Osteoblast (primary cell): ENCODE data around the gene TCF4. TPM values are rescaled to one million over a fixed set of nuclear protein-coding genes. Genes with fewer than 3 reads are reported as not detected.

ENCODE experiments used
- DNase-seq: peaks from one replicate; pipeline ENCODE4 v3.0.0; 2011; ENCODE audit warnings: low spot score, mixed read lengths; ENCODE audit not compliant: insufficient read length; ENCODE audit errors: missing footprints
- H2AFZ ChIP-seq: 2 replicates; pipeline ENCODE4 v1.6.0; 2011; ENCODE audit warnings: mild to moderate bottlenecking, low read length
- H3K27ac ChIP-seq: 2 replicates; pipeline ENCODE4 v1.5.1; 2011; ENCODE audit warnings: mild to moderate bottlenecking, low read depth, low read length, moderate library complexity
- H3K27me3 ChIP-seq: 2 replicates; pipeline ENCODE4 v1.6.0; 2012; ENCODE audit warnings: mild to moderate bottlenecking, control low read depth, inconsistent platforms, low read length, moderate library complexity; ENCODE audit not compliant: insufficient read depth
- H3K36me3 ChIP-seq: 2 replicates; pipeline ENCODE4 v1.5.1; 2011; ENCODE audit warnings: mild to moderate bottlenecking, low read length, control low read depth, moderate library complexity; ENCODE audit not compliant: insufficient read depth
- H3K4me1 ChIP-seq: 2 replicates; pipeline ENCODE4 v1.5.1; 2011; ENCODE audit warnings: mild to moderate bottlenecking, low read length, control low read depth, moderate library complexity; ENCODE audit not compliant: insufficient read depth
- H3K4me2 ChIP-seq: 2 replicates; pipeline ENCODE4 v1.6.0; 2011; ENCODE audit warnings: mild to moderate bottlenecking, low read length; ENCODE audit not compliant: insufficient read depth
- H3K4me3 ChIP-seq: fragments of 200-600 bp; sonication (generic); 3 replicates; pipeline ENCODE4 v1.5.1; 2012; ENCODE audit warnings: mild to moderate bottlenecking, low read length, inconsistent platforms; ENCODE audit not compliant: insufficient read depth
- H3K79me2 ChIP-seq: 2 replicates; pipeline ENCODE4 v1.6.0; 2012; ENCODE audit warnings: mild to moderate bottlenecking, low read length, control low read depth, inconsistent platforms; ENCODE audit not compliant: insufficient read depth
- H3K9me3 ChIP-seq: 2 replicates; pipeline ENCODE4 v1.5.1; 2011; ENCODE audit warnings: low read depth, low read length, control low read depth
- H4K20me1 ChIP-seq: 2 replicates; pipeline ENCODE4 v1.6.0; 2012; ENCODE audit warnings: mild to moderate bottlenecking, low read length, control low read depth; ENCODE audit not compliant: insufficient read depth
- total RNA-seq: library from RNA; depleted of rRNA; stranded (reverse); fragments of >200 nt; gene quantifications from 2 replicates; pipeline ENCODE4 v1.2.3, GENCODE V29; 2012
- TF ChIP-seq, protein P1 (sequence below): IDR thresholded peaks from 2 replicates; pipeline ENCODE4 v1.5.1; 2011; ENCODE audit warnings: mild to moderate bottlenecking, low read depth, low read length, moderate library complexity; ENCODE audit errors: extremely low read depth

TCF4 gene
- total RNA-seq, 1 donor: 87.2 TPM

- H3K79me2 ChIP-seq: no peaks in the 10 kb centered on the region
- no peaks in the 10 kb centered on the region for H3K4me1 ChIP-seq
- TF ChIP-seq, protein P1, sequence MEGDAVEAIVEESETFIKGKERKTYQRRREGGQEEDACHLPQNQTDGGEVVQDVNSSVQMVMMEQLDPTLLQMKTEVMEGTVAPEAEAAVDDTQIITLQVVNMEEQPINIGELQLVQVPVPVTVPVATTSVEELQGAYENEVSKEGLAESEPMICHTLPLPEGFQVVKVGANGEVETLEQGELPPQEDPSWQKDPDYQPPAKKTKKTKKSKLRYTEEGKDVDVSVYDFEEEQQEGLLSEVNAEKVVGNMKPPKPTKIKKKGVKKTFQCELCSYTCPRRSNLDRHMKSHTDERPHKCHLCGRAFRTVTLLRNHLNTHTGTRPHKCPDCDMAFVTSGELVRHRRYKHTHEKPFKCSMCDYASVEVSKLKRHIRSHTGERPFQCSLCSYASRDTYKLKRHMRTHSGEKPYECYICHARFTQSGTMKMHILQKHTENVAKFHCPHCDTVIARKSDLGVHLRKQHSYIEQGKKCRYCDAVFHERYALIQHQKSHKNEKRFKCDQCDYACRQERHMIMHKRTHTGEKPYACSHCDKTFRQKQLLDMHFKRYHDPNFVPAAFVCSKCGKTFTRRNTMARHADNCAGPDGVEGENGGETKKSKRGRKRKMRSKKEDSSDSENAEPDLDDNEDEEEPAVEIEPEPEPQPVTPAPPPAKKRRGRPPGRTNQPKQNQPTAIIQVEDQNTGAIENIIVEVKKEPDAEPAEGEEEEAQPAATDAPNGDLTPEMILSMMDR: no peak
- H3K4me2 ChIP-seq: no peak overlapping the region
- no peak overlapping the region for H3K4me3 ChIP-seq
- H3K36me3 ChIP-seq: no peaks in the 10 kb centered on the region
- H4K20me1 ChIP-seq: no peaks in the 10 kb centered on the region
- H3K27ac ChIP-seq: no peak overlapping the region
- H3K27me3 ChIP-seq: no peaks in the 10 kb centered on the region
- no peak for DNase-seq
- H2AFZ ChIP-seq: no peak overlapping the region
- no peaks in the 10 kb centered on the region for H3K9me3 ChIP-seq
Measured at GRCh38 chr18:55623626-55624025, 35.6 kb upstream of the TCF4 start.

GRCh38 chr18:55610506-55610905 is 22.5 kb upstream of the TCF4 start:
- H3K79me2 ChIP-seq: no peaks in the 10 kb centered on the region
- no peaks in the 10 kb centered on the region for H3K27me3 ChIP-seq
- H3K36me3 ChIP-seq: no peaks in the 10 kb centered on the region
- TF ChIP-seq, protein P1: no peak
- DNase-seq: no peak
- H3K4me3 ChIP-seq: no peak overlapping the region
- H4K20me1 ChIP-seq: no peaks in the 10 kb centered on the region
- H3K4me1 ChIP-seq: no peaks in the 10 kb centered on the region
- no peaks in the 10 kb centered on the region for H3K9me3 ChIP-seq
- H2AFZ ChIP-seq: no peak overlapping the region
- no peak overlapping the region for H3K4me2 ChIP-seq
- H3K27ac ChIP-seq: no peak overlapping the region

GRCh38 chr18:55609160-55609825 is 21.3 kb upstream of the TCF4 start:
- no peaks in the 10 kb centered on the region for H3K27me3 ChIP-seq
- no peaks in the 10 kb centered on the region for H3K9me3 ChIP-seq
- H3K4me3 ChIP-seq: no peak overlapping the region
- H3K4me2 ChIP-seq: no peak overlapping the region
- no peaks in the 10 kb centered on the region for H3K4me1 ChIP-seq
- no peak overlapping the region for H2AFZ ChIP-seq
- DNase-seq: no peak
- no peaks in the 10 kb centered on the region for H3K79me2 ChIP-seq
- TF ChIP-seq, protein P1: no peak
- no peaks in the 10 kb centered on the region for H4K20me1 ChIP-seq
- H3K36me3 ChIP-seq: no peaks in the 10 kb centered on the region
- no peak overlapping the region for H3K27ac ChIP-seq

DNA sequence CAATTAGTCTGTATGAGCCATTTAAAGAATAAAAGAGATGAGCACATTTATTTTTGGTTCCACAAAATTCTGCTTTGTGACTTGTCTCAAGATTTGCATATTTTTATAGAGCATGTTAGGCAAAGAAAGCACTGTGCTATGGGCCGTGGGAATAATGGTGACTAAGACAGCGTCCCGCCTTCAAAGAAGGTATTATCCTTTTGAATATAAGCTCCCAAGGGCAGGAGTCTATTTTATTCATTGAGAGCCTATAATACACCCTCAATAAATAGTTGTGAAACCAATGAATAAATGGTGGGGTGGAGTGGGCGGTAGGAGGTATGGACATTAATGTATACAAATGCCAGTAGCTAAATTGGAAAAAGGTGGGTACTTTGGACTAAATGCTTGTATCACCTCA is 20.5 kb upstream of the TCF4 start:
- no peak overlapping the region for H3K4me3 ChIP-seq
- no peaks in the 10 kb centered on the region for H3K79me2 ChIP-seq
- no peak overlapping the region for H2AFZ ChIP-seq
- H3K27ac ChIP-seq: no peak overlapping the region
- TF ChIP-seq, protein P1: no peak
- no peaks in the 10 kb centered on the region for H4K20me1 ChIP-seq
- no peaks in the 10 kb centered on the region for H3K27me3 ChIP-seq
- no peak overlapping the region for H3K4me2 ChIP-seq
- no peak for DNase-seq
- H3K36me3 ChIP-seq: no peaks in the 10 kb centered on the region
- H3K4me1 ChIP-seq: no peaks in the 10 kb centered on the region
- H3K9me3 ChIP-seq: no peaks in the 10 kb centered on the region
